HepG2 (cell line): ENCODE data around the gene ABAT. TPM values are rescaled to one million over a fixed set of nuclear protein-coding genes. Genes with fewer than 3 reads are reported as not detected.

Experiments
- ELK4 ChIP-seq: sonication (generic); formaldehyde crosslinking; IDR thresholded peaks from 2 replicates; pipeline ENCODE4 v1.9.0; 2021; ENCODE audit warnings: missing genetic modification reagents, borderline replicate concordance
- IKZF5 ChIP-seq: IDR thresholded peaks from 2 replicates; pipeline ENCODE4 v1.6.1; 2018; ENCODE audit warnings: missing genetic modification reagents, mild to moderate bottlenecking, missing compliant biosample characterization
- NR2F6 ChIP-seq, 2 experiments: IDR thresholded peaks; 2 replicates each; pipeline ENCODE4 v1.6.1; 2016; ENCODE audit warnings: antibody characterized with exemption in 1 of 2, mild to moderate bottlenecking in 1 of 2
- PLRG1 ChIP-seq: fragments of 450-650 bp; conservative IDR thresholded peaks from 2 replicates; pipeline ENCODE4 v1.6.1; 2016
- SMARCC2 ChIP-seq: fragments of 450-650 bp; IDR thresholded peaks from 2 replicates; pipeline ENCODE4 v1.6.1; 2017; ENCODE audit warnings: antibody characterized with exemption, mild to moderate bottlenecking
- SMC3 ChIP-seq: IDR thresholded peaks from 2 replicates; pipeline ENCODE4 v1.6.1; 2011; ENCODE audit warnings: low read length, improper control_type of control experiment
- SRF ChIP-seq: IDR thresholded peaks from 2 replicates; pipeline ENCODE4 v1.6.1; 2011; ENCODE audit warnings: mild to moderate bottlenecking, low read depth, low read length, moderate library complexity
- ZBTB49 ChIP-seq: sonication (generic); formaldehyde crosslinking; IDR thresholded peaks from 2 replicates; pipeline ENCODE4 v1.4.0; 2020; ENCODE audit warnings: missing genetic modification reagents, borderline replicate concordance
- ZMYM2 ChIP-seq: sonication (generic); formaldehyde crosslinking; IDR thresholded peaks from 2 replicates; pipeline ENCODE4 v1.8.0; 2022; ENCODE audit warnings: mild to moderate bottlenecking, missing genetic modification reagents
- ZNF264 ChIP-seq: sonication (generic); formaldehyde crosslinking; IDR thresholded peaks from 2 replicates; pipeline ENCODE4 v1.4.0; 2020; ENCODE audit warnings: missing genetic modification reagents
- ZNF281 ChIP-seq: sonication (generic); formaldehyde crosslinking; IDR thresholded peaks from 2 replicates; pipeline ENCODE4 v1.4.0; 2020; ENCODE audit warnings: missing genetic modification reagents, borderline replicate concordance
- ZNF513 ChIP-seq: sonication (generic); formaldehyde crosslinking; conservative IDR thresholded peaks from 2 replicates; pipeline ENCODE4 v1.5.0; 2020; ENCODE audit warnings: missing genetic modification reagents
- ZSCAN31 ChIP-seq: sonication (generic); formaldehyde crosslinking; IDR thresholded peaks from 2 replicates; pipeline ENCODE4 v1.5.0; 2020; ENCODE audit warnings: low read depth, mild to moderate bottlenecking, missing genetic modification reagents
- ZSCAN9 ChIP-seq: IDR thresholded peaks from 2 replicates; pipeline ENCODE4 v1.6.1; 2016; ENCODE audit warnings: borderline replicate concordance
- polyA plus RNA-seq, 8 experiments: library from polyadenylated mRNA; depleted of rRNA in 3 of 8; stranded (reverse) in 7 of 8; unstranded in 1 of 8; fragments of >200 nt; fragmentation: Illumina TruSeq in 4 of 8; extraction: Trizol in 4 of 8; gene quantifications; 2 replicates each; pipeline versions ENCODE4 v1.2.1 to v1.2.3, GENCODE V29; 2011 to 2016; ENCODE audit warnings: low read depth in 4 of 8, missing spikeins in 1 of 8, mixed read lengths in 1 of 8; ENCODE audit not compliant: insufficient read depth in 1 of 8
- total RNA-seq, 5 experiments: library from RNA; depleted of rRNA; stranded (reverse); fragments of >200 nt; fragmentation: Illumina TruSeq; extraction: Trizol; gene quantifications; 2 replicates each; pipeline ENCODE4 v1.2.3, GENCODE V29; 2016; ENCODE audit warnings: low read depth in 1 of 5
- TF ChIP-seq, protein P1 (sequence below): sonication (generic); formaldehyde crosslinking; IDR thresholded peaks from 2 replicates; pipeline ENCODE4 v1.4.0; 2020; ENCODE audit warnings: mild to moderate bottlenecking, missing genetic modification reagents

Gene ABAT
- total and polyA plus RNA-seq, 2 of the 13 experiments (the other 11 are each of a cell fraction or from before 2014, with no cell fraction given) = 47.6 to 97.3 TPM

GRCh38 chr16:8678068-8678927, 3.9 kb downstream of the ABAT start (continued):
- TF ChIP-seq ZNF281 (CRISPR knock-in tag) (peak; percentile 58; the same call in 1 of the 2 replicates), ZSCAN31 (no peak), IKZF5 (CRISPR knock-in tag) (0 out of 2 replicates have a peak, but pooled peaks have one; percentile 43), ZNF513 (no peak), NR2F6 (IDR thresholded peaks at IDR 0.05) (peak; percentile 76), NR2F6 (CRISPR knock-in tag; IDR thresholded peaks at IDR 0.05) (peak; percentile 81), ZBTB49 (CRISPR knock-in tag) (no peak; the same call in 1 of the 2 replicates), SMC3 (no peak; the same call in none of the 2 replicates), ZMYM2 (CRISPR knock-in tag) (peak; percentile 54; the same call in 1 of the 2 replicates), SMARCC2 (peak; percentile 14; the same call in 1 of the 2 replicates), ELK4 (CRISPR knock-in tag) (no peak), ZSCAN9 (0 out of 2 replicates have a peak, but pooled peaks have one; percentile 31), ZNF264 (peak; percentile 64; the same call in 1 of the 2 replicates), SRF (no peak; the same call in 1 of the 2 replicates), PLRG1 (no peak)
- TF ChIP-seq, protein P1, sequence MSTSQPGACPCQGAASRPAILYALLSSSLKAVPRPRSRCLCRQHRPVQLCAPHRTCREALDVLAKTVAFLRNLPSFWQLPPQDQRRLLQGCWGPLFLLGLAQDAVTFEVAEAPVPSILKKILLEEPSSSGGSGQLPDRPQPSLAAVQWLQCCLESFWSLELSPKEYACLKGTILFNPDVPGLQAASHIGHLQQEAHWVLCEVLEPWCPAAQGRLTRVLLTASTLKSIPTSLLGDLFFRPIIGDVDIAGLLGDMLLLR = no peak
